Esophagus squamous epithelium (tissue), 5 donors: ENCODE data around the gene MX1. TPM values are rescaled to one million over a fixed set of nuclear protein-coding genes. Genes with fewer than 3 reads are reported as not detected.
"Not testable (repeated sequence)": the region's sequence is repeated elsewhere in the genome, so short reads cannot be mapped to it uniquely, and the experiment has no call there.

Experiments used
- DNase-seq: peaks from one replicate; lab custom pipeline; 2025; lab: John Stamatoyannopoulos, UW
- H3K27ac ChIP-seq, 4 donors: fragments of 200-600 bp; sonication (generic); one replicate each; pipeline ENCODE4 v1.5.1; 2016 to 2019; ENCODE audit warnings: mild to moderate bottlenecking in 1 of 4
- H3K27me3 ChIP-seq, 4 donors: fragments of 200-600 bp; sonication (generic); 1 replicate in 3 of 4; 2 replicates in 1 of 4; pipeline versions ENCODE4 v1.5.1 to v1.6.0; 2017 to 2021; ENCODE audit warnings: antibody characterized with exemption in 1 of 4
- H3K36me3 ChIP-seq, 3 donors: fragments of 200-600 bp; sonication (generic); one replicate each; pipeline ENCODE4 v1.5.1; 2016 to 2019
- H3K4me1 ChIP-seq, 3 donors: fragments of 200-600 bp; sonication (generic); one replicate each; pipeline ENCODE4 v1.5.1; 2017 to 2019
- H3K4me3 ChIP-seq, 4 donors: fragments of 200-600 bp; sonication (generic); 1 replicate in 3 of 4; 2 replicates in 1 of 4; pipeline ENCODE4 v1.5.1; 2016 to 2019; ENCODE audit warnings: mild to moderate bottlenecking in 2 of 4, moderate library complexity in 1 of 4
- H3K9me3 ChIP-seq, 3 donors: fragments of 200-600 bp; sonication (generic); one replicate each; pipeline ENCODE4 v1.5.1; 2016 to 2019
- POLR2A ChIP-seq, 4 donors: fragments of 450-650 bp; IDR thresholded peaks; one replicate each; pipeline ENCODE4 v1.6.1; 2017; ENCODE audit warnings: antibody characterized with exemption in 4 of 4, mild to moderate bottlenecking in 4 of 4, moderate library complexity in 3 of 4
- WGBS, 2 donors: methylation state at CpG; one replicate each; pipeline ENCODE4 v1.1.5; 2018; 5-methylcytosine and 5-hydroxymethylcytosine counted together
- intact Hi-C: fragments of 100-400 bp; cut with DNase I; formaldehyde crosslinking; loops from one replicate; pipeline ENCODE4 v1.15.0; 2022
- total RNA-seq, 4 donors: library from RNA; depleted of rRNA; stranded (reverse); fragments of >200 nt; gene quantifications; one replicate each; pipeline ENCODE4 v1.1.0, GENCODE V29; 2016
- TF ChIP-seq, protein P1 (sequence below), 6 experiments: fragments of 450-650 bp in 4 of 6; fragments of 200-600 bp in 2 of 6; sonication (generic) in 2 of 6; IDR thresholded peaks; one replicate each; pipeline ENCODE4 v1.5.1; 2016 to 2019; ENCODE audit warnings: antibody characterized with exemption in 6 of 6, mild to moderate bottlenecking in 4 of 6, moderate library complexity in 4 of 6
- donor health status: DM: yes; HTN: yes; CAD: no.

MX1 gene
- total RNA-seq, 4 donors from 2014 or later: 29.7 to 90.2 (median 40.9) TPM

DNA sequence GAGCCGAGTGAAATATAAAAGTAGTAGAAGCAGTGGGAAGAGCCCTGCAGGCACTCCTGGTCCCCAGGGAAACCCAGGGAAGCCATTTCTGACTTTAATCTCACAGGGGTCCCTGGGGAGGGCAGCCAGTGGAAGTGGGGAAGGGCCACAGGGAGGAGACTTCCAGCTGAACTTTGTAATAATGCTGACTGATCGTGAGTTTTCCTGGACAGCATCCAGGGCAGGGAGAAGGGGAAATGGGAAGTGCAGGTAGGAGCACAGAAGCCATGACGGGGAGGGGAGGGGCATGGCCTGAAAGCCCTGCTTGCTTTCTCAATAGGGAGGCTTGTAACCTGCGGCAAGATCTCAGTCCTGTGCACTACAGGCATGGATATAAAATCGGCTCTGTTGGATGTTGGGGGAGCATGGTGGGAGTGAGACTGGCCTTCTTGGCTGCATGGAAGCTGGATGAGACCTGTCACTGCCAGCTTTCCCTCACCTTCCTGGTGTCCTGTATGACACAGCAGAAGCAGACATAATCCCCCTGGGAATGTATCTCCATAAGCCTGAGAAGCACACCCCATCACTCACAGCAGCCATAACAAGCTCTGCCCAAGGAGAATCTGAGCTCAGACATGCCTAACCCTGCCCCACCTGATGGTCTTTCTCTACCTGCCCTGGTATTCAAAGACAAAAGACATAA is 15.1 kb upstream of the MX1 start:
- Histone ChIP-seq H3K27ac (peak overlapping the region; percentile 74 to 85 (median 82)), H3K36me3 (peaks cover 0 to 38% (median 0%) of the 10 kb centered on the region in 3 donors), H3K9me3 (no peaks in the 10 kb centered on the region), H3K4me1 (peaks cover 9 to 41% (median 14%) of the 10 kb centered on the region in 3 donors), H3K4me3 (no peak overlapping the region), H3K27me3 (no peaks in the 10 kb centered on the region)
- intact Hi-C loops: no loop called here
- 54 to 55% methylated on average over 5 of the region's 5 CpGs for WGBS, 2 donors
- DNase-seq: no peak
- TF ChIP-seq, protein P1, sequence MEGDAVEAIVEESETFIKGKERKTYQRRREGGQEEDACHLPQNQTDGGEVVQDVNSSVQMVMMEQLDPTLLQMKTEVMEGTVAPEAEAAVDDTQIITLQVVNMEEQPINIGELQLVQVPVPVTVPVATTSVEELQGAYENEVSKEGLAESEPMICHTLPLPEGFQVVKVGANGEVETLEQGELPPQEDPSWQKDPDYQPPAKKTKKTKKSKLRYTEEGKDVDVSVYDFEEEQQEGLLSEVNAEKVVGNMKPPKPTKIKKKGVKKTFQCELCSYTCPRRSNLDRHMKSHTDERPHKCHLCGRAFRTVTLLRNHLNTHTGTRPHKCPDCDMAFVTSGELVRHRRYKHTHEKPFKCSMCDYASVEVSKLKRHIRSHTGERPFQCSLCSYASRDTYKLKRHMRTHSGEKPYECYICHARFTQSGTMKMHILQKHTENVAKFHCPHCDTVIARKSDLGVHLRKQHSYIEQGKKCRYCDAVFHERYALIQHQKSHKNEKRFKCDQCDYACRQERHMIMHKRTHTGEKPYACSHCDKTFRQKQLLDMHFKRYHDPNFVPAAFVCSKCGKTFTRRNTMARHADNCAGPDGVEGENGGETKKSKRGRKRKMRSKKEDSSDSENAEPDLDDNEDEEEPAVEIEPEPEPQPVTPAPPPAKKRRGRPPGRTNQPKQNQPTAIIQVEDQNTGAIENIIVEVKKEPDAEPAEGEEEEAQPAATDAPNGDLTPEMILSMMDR (IDR thresholded peaks at IDR 0.05): no peak
- no peak for TF ChIP-seq POLR2A (IDR thresholded peaks at IDR 0.05)

DNA sequence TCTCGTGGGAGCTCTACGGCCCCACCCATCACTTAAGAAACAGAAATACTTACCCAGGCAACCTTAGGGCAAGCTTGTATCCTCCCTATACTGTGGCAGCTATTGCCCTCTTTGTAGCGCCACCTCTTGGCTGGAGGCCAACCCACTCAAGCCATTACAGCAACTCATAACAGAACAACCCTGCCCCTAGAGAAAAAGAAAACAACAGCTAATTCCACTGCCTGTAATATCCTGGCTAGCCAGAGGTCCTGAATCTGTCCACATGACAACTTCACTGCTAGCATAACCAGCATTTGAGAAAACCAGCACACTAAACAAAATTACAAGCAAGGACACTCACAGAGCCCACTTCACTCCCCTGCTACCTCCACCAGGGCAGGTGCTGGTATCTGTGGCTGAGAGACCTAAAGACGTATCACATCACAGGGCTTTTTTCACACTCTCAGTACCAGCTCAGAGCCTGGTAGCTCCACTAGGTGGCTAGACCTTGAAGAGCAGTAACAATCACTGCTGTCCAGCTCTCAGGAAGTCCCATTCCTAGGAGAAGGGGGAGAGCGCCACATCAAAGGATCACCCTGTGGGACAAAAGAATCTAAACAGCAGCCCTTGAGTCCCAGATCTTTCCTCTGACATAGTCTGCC is 14.5 kb upstream of the MX1 start:
- no peak for TF ChIP-seq POLR2A (IDR thresholded peaks at IDR 0.05)
- TF ChIP-seq, protein P1 (IDR thresholded peaks at IDR 0.05): peak; percentile 11 to 75 (median 42)
- peaks cover 0 to 31% (median 0%) of the 10 kb centered on the region in 3 donors for H3K36me3 ChIP-seq
- H3K27ac ChIP-seq: peak overlapping the region; percentile 68 to 85 (median 80)
- no peak for DNase-seq
- no peaks in the 10 kb centered on the region for H3K9me3 ChIP-seq
- intact Hi-C loops: no loop called here
- peaks cover 9 to 41% (median 14%) of the 10 kb centered on the region in 3 donors for H3K4me1 ChIP-seq
- no peak overlapping the region for H3K4me3 ChIP-seq
- H3K27me3 ChIP-seq: no peaks in the 10 kb centered on the region
- WGBS, 2 donors: 48 to 60% methylated on average over 4 to 5 of the region's 5 CpGs

- H3K9me3 ChIP-seq, intact Hi-C loops, DNase-seq: not testable (repeated sequence)
Measured at GRCh38 chr21:41417505-41417904, 8.5 kb upstream of the MX1 start.

DNA sequence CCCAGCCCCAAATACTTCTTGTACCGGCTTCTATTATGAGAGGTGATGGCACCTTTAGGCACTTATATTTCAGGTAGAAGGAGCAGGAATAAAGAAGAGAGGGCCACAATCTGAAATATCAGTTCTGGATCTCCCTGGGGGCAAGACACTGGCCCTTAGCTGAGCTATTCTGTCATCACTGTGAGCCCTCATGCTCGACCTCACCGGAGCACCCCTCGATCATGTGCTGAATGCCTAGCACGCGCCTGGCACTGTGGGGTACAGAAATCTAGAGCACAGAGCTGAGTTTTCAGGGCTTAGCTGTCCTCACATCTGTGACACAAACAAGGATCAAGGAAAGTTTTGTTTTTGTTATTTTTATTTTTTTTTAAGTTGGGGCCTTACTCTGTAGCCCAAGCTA is 7.6 kb upstream of the MX1 start:
- H3K4me3 ChIP-seq: no peak overlapping the region
- H3K36me3 ChIP-seq: no peaks in the 10 kb centered on the region
- peaks cover 3 to 40% (median 20%) of the 10 kb centered on the region in 3 donors for H3K4me1 ChIP-seq
- no peaks in the 10 kb centered on the region for H3K27me3 ChIP-seq
- WGBS, 2 donors: 84 to 86% methylated on average over 6 of the region's 6 CpGs
- intact Hi-C loops: no loop called here
- peak overlapping the region; percentile 29 to 94 (median 54) for H3K27ac ChIP-seq
- TF ChIP-seq, protein P1 (IDR thresholded peaks at IDR 0.05): no peak
- no peaks in the 10 kb centered on the region for H3K9me3 ChIP-seq
- DNase-seq: no peak

More at GRCh38 chr21:41417505-41417904, 8.5 kb upstream of the MX1 start:
- Histone ChIP-seq H3K27ac (peak overlapping the region in 1 of 4 donors; percentile 94), H3K4me1 (peaks cover 3 to 40% (median 20%) of the 10 kb centered on the region in 3 donors)
- not testable (repeated sequence) for H3K4me3 ChIP-seq, H3K36me3 ChIP-seq, H3K27me3 ChIP-seq
- 84 to 90% methylated on average over 2 of the region's 2 CpGs for WGBS, 2 donors

DNA sequence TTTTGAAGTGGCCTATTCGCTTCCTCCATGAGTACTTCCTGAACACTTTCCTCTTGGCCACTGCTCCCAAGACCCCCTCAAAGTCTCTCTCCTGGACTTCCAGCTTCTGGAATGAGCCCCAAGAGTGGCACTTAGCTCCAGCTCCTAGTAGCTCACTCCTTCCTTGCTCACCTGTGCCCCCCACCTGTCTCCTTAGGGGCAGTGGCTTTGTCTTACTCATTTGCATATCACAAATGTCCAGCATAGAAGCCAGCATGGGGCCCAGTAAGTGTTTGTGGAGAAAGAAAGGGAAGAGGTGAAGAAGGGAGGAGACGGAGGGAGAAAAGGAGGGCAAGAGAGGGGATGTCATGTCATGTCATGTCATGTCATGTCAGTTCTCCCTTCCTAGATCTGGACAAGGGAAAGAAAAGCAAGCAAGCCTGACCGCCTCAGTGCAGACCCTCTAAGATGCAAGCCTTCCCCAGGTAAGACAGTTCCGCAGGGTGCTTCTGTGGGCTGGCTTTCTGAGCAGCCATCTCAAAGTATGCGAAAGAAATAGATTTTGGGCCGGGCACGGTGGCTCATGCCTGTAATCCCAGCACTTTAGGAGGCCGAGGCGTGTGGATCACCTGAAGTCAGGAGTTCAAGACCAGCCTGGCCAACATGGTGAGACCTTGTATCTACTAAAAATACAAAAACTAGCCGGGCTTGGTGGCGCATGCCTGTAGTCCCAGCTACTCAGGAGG is 6.9 kb upstream of the MX1 start:
- H3K36me3 ChIP-seq: no peaks in the 10 kb centered on the region
- TF ChIP-seq, protein P1 (IDR thresholded peaks at IDR 0.05): no peak
- no peak for TF ChIP-seq POLR2A (IDR thresholded peaks at IDR 0.05)
- H3K27ac ChIP-seq: peak overlapping the region; percentile 52 to 94 (median 92)
- no peak for DNase-seq
- H3K9me3 ChIP-seq: no peaks in the 10 kb centered on the region
- peaks cover 3 to 40% (median 20%) of the 10 kb centered on the region in 3 donors for H3K4me1 ChIP-seq
- H3K4me3 ChIP-seq: no peak overlapping the region
- 89 to 92% methylated on average over 9 of the region's 11 CpGs for WGBS, 2 donors
- intact Hi-C loops: no loop called here
- H3K27me3 ChIP-seq: no peaks in the 10 kb centered on the region
